ENCODE results near the gene STARD10. TPM values are rescaled to one million over a fixed set of nuclear protein-coding genes. Genes with fewer than 3 reads are reported as not detected.

The STARD10 gene
- total and polyA plus RNA-seq, 9 of the 15 experiments (the other 6 are each of a cell fraction or from before 2014, with no cell fraction given): 0.15 to 52.9 (median 32.3) TPM

GRCh38 chr11:72776844-72777754 lies 16.7 kb downstream of the STARD10 start (continued):
- TF ChIP-seq IRF2 (CRISPR knock-in tag; IDR thresholded peaks at IDR 0.05) (no peak), ZBTB11 (CRISPR knock-in tag; IDR thresholded peaks at IDR 0.05) (peak in 2 of 3 experiments; percentile 57 to 87; a peak in 3 of 6 replicates), CREB3 (tag; conservative IDR thresholded peaks at IDR 0.05; ENCODE audit: low read depth) (no peak), DEAF1 (CRISPR knock-in tag; IDR thresholded peaks at IDR 0.05) (no peak), SNAPC5 (CRISPR knock-in tag; IDR thresholded peaks at IDR 0.05) (no peak), PHF20 (IDR thresholded peaks at IDR 0.05; ENCODE audit: partially characterized antibody) (peak; percentile 21), HCFC1 (IDR thresholded peaks at IDR 0.05; ENCODE audit: low read depth, low read length) (no peak; the same call in 1 of the 2 replicates), POLR2A (conservative IDR thresholded peaks at IDR 0.05) (peak; percentile 83), ZNF609 (CRISPR knock-in tag; IDR thresholded peaks at IDR 0.05; ENCODE audit: borderline replicate concordance) (no peak)
- TF ChIP-seq, protein P1, sequence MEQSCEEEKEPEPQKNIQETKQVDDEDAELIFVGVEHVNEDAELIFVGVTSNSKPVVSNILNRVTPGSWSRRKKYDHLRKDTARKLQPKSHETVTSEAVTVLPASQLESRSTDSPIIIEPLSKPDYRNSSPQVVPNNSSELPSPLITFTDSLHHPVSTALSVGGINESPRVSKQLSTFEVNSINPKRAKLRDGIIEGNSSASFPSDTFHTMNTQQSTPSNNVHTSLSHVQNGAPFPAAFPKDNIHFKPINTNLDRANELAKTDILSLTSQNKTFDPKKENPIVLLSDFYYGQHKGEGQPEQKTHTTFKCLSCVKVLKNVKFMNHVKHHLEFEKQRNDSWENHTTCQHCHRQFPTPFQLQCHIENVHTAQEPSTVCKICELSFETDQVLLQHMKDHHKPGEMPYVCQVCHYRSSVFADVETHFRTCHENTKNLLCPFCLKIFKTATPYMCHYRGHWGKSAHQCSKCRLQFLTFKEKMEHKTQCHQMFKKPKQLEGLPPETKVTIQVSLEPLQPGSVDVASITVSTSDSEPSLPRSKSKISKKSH (CRISPR knock-in tag; IDR thresholded peaks at IDR 0.05): no peak
- TF ChIP-seq, protein P2, sequence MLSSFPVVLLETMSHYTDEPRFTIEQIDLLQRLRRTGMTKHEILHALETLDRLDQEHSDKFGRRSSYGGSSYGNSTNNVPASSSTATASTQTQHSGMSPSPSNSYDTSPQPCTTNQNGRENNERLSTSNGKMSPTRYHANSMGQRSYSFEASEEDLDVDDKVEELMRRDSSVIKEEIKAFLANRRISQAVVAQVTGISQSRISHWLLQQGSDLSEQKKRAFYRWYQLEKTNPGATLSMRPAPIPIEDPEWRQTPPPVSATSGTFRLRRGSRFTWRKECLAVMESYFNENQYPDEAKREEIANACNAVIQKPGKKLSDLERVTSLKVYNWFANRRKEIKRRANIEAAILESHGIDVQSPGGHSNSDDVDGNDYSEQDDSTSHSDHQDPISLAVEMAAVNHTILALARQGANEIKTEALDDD (IDR thresholded peaks at IDR 0.05): no peak

All from K562 (cell line).